DMS114 treated with DMSO at 0.1 percent for 48 hours (cell line): Measurements from ENCODE around the gene SAMSN1.

Source experiments
- DNase-seq: peaks from one replicate; lab custom pipeline; 2025; ENCODE audit not compliant: unreplicated experiment; lab: John Stamatoyannopoulos, UW

SAMSN1 gene

DNA sequence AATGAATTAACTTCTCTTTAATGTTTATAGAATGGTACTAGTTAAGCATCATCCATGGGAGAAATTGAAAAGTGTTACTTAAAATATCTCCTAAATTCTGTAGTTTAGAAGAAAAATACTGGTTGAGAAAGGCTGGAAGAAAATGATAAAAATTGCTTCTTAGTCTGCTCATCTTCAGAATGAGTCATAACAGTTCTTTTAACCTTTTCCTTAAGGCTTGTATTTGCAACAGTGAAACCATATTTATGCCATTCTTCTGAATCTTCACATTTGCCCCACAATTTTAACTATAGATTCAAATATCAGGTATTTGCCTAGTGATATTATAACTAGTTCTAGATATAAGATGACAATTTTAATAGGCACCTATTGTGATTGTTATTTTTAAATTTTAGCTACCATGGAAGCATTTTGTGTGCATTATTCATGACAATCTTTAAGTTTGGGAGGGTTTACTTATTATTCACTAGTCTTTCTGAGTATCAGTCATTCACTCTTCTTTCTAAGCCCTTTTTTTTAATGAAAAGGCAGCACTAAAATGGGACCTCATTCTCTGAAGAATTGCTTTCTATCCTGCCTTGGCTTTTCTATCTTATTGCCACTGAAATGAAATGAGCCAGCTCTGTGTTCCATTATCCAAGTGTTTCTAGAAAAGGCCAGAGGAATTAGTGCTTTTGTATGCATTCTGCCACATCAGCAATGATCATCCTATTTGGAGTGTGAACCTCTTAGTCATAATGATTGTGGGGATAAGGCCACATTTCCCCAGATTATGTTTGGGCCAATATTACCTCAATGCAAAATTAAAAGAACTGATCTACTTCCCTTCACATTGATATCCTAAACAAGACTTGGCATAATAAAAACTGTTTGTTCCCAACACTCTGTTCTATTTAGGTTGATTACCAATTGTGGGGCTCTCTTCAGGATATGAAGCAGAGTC, 58.4 kb downstream of the SAMSN1 start:
- DNase-seq, result no peak

DNA sequence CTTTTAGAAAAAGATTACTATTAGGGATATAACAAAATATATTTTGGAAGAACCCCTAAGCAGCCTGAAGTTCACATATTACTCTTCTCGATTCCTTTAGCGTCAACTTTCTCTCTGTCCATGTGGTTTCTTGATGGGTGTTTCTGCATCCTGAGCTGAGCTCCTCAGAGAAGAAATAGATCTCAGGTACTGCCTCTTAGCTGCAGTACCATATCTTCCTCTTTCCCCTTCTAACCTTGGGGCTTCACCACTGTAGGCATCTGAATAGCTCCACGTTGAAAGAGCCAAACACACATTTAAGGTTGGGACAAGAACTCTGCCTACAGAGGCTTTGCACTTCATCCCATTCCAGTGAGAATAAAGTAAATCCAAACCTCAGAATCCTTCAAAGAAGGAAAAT, 59.2 kb downstream of the SAMSN1 start:
- DNase-seq, result no peak

DNA sequence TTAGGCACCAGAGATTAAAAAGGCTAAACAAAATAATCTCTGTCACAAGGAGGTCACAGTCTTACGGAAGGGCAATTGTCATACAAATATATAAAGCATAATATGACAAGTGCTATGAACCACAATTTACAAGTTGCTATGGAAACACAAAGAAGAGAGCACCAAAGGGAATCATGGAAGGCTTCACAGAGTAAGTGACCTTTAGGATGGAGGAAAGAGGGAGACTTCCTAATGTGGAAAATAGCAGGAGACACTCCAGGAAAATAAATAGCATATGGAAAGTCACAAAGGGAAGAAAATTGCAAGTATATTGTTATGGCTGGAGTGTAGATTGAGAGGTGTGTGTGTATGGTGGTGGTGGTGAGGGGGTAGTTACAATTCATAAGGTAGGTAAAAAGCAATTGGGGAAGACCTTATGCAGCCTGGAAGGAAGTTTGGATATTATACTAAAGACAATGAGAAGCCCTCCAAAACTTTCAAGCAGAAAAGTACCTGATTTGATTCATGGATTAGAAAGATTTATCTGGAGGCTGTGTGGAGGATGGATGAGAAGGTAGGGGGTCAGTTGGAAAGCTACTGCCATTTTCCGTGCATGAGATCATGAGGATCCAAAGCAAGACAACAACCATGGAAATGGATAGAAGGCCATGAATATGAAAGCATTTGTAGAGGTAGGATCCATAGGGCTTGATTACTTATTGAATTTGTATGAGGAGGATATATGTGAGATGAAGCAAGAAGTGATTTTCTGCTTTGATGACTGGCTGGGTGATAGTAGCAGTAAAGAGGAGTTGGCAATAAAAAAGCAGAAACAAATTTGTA, 61.7 kb downstream of the SAMSN1 start:
- no peak for DNase-seq

DNA sequence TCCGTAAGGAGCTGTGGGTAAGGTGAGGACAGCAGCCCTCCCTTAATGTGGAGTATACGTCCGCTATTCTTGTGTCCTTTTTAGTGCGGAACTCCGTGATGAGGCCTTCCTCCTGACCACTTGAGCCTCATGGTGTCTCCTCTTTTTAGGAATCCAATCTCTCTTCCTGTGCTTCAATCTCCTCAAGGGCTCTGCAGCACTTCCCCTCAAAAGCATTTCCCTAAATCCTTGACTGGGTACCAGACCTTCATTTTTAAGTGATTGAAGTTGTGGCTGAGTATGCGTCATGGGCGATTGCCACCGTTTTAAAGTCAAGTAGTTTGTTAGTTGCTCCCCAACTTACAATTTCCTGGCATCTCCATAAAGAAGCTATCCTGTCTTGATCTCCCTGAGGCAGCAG, 62.8 kb downstream of the SAMSN1 start:
- no peak for DNase-seq

DNA sequence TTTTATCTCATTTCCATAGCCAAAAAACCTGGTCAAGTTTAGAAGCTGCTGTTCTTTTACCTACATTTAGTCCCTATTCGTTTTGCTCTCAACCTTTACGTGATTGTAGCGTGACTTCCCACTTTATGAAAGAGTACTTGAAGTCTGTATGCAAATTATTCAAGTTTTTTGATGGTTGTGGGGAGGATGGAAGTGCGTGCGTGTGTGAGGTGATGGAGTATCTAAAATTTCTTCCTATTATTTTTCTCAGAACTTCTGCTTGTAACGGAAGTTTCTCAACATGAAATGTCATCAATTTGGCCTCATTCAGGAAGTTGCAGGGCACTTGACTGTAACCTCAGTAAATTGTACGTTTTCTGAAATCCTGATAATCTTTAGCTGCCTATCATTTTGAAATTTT, 64.0 kb downstream of the SAMSN1 start:
- DNase-seq, result no peak

DNA sequence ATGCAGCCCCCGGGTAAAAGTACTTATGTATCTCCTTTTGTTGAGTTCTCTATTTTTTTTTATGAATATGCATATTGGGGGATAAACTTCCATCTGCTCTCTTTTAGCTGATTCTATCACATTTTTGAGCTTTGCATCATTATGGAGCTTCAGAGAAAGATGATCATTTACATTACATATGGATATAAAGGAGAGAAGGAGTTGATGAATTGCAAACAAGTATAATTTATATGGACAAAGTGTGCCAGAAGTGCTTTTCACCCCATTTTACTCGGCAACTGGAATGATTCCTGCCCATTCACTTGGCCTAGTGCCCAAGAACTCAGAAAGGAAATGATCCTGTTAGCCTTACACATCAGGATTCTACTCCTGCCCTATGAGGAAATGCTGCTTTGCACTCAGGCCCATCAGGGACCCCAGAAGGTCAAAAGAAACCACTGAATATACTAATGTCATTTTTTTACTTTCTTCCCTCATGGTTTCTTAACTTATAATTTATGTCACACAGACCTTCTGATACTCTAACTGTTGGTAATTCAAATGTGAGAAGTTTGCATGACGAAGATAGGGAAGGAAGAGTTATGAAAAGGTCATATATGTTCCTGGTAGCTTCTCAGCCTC, 65.6 kb downstream of the SAMSN1 start:
- DNase-seq, result no peak

DNA sequence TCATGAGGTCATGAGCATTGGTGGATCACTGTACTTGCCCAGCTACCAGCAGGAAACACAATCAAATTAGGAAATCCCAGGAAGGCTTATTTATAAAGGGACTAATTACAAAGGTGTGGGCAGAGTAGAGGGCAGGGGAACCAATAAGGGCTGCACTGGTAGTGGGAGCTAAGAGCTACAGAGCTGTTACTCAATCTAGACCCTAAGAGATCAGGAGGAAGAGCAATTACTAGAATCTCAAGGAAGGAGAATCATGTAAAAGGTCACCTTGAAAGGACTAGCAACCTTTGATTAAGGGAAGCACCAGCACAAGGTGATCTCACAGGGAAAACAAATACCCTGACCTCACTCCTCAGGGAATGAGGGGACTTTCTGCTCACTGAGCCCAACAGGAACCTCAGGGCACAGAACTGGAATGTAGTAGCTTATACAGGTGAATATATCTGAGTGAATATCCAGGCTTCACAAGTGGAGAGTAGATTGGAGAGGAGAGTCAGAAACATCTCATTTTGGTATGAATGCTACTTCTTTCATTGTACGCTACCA, 66.8 kb downstream of the SAMSN1 start:
- no peak for DNase-seq

DNA sequence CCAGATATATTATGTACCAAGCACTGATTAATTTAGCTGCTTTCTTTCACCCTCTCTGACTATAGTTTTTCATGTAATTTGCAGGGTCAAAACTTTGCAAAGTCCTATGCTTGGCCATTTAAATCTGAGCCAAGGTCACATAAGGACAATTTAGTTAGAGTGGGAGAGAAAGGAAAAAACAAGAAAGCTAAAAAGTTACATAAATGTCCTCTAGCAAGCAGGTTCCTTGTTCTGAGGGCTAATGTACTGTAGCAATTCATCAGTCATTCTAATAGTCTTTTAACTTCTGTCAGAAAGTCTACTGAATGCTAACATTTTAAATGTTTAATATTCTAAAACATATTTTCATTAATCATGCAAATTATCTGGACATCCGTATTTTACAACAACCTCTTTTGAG, 68.3 kb downstream of the SAMSN1 start:
- no peak for DNase-seq

DNA sequence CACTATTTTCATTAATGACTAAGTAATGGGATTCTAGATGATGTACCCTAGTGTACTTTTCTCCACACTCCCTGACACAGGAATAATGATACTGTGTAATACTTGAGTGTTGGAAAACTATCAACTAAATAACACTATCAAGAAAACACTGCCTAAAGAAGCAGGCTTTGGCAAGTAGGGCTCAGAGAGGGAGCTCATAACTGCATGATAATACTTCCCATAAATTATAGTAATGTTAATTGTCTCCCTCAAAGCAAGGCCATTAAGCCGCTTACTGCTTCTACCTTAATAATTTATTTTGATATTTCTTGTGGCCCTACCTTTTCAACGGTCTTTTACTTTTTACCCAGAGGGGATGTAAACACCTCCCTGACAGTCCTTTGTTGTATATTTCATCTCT, 69.0 kb downstream of the SAMSN1 start:
- no peak for DNase-seq

DNA sequence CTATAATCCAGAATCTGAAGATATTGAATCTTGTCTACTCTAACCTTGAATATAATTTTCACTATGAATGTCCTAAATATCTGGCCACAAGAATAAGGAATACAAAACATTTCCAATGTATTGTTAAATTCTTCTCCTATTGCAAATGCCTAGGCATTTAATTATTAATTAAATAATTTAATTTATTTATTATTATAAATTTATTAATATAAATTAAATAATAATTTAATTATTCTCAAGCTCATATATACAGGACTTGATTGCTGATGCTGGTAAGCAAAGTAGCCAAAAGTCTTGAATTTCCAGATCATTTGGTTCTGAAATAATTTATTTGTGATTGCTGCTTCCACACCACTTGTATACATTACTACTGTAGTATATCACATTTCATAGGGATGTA, 71.1 kb downstream of the SAMSN1 start:
- DNase-seq, result no peak

DNA sequence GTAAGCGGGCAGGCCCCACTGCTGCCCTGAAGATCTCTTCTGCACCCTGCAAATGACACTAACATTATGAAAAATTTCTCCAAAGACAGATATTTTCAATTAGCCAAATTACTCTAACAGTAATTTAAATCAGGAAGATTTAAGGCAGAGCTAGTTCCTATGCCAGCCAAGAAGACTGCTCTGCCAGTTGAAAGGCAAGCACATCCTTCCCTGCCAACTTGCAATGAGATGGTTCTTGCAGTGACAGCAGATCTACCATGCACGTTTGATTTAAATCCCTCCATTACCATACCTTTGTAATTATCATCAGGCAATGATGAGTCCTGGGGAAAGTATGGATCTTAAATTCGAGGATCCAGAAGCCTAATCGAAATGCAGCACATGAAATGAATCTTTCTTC, 76.5 kb downstream of the SAMSN1 start:
- DNase-seq, result no peak

DNA sequence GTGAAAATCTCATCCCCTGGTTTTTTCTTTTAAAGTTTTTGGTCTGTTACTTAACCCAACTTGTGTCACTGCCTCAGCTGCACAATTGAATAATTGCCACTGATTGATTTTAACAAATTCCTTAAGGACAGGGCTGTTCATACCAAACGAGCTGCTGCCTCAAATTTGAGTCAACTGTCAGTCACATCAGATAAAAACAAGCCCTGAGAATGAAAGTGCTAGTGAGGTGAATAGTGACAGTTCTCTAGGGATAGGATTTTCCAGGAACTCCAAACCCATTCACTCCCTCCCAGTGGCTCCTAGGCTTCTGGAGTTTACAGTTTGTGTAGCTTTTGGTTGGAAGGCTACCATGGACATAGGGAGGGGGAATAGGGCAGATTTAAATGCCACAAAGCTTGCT, 79.4 kb downstream of the SAMSN1 start:
- no peak for DNase-seq

DNA sequence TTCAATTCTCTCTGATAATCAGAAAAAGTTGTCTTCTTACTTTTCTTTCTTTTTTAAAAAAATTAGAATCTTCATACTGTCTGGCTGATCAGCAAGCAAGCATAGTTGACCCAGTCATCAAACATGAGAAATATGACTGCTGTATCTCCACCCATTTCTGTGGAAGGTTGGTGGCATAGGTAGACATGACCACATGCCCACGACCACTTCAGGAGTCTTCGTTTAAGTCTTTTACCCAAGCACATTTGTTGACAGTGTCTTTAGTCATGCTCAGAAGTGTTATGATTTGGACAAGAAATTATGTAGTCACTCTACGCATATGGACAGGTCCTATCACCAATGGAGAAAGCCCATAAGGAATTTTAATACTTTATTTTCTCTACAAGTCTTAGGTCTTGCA, 88.4 kb downstream of the SAMSN1 start:
- DNase-seq, result no peak

DNA sequence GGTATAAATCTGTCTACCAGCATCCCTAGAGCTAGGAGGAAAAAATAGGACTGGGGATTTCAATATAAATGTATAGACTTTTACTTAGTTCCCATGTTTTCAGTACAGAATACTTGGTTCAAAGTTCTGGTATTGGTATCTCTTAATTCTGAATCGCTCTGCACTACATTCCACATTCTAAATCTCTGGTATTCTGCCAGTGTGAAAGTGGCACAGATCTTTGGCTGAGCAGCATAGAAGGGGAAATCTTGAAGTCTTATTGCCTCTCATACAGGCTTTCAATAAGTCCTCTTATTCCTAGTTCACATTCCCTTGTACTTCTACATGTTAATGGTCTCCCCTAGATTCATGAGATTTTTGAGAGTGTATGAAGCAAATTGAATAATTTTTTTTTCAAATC, 89.2 kb downstream of the SAMSN1 start:
- DNase-seq, result no peak

DNA sequence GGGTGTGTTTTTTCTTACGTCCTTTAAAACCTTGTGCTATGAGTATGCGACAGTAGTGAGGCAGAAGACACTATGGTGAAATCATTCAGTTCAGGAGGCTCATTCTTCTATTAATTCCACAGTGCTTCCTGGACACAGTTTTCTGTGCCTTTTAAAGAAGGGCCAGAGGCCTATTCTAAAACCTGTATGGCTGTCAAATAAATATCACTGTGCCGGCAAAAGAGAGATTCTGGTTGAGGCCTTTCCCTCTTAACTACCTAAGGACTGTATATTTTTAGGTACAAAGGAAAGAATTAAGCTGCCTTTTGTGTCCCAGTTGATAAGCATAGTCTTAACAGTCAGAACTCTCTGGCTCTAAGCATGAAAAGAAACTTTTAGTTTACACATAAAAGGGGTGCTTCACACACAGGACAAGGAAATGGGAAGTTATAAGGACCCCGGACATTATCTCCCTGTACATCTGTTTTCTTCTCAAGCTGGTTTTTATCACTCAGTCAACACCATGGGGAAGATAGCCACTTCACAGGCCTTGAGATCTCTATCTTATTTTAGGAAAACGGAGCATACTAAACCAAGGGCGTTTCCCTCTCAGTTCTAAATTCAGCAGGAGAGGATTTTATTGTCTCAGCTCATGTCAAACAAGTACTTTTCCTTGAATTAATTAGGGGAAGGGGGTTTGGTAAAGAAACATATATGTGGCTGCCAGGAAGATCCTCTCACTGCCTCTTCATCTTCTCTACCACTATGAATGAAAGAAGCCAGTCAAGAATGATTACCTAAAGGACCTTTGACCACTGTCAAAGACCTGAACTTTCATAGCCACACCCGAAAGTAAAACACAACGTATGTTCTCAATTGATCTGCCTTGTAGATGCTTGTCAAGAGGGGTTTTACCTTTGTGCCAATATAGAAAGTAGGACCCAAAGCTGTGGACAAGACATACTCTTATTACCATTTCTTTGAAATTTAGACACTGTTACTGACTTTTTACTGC, 91.8 kb downstream of the SAMSN1 start:
- no peak for DNase-seq

DNA sequence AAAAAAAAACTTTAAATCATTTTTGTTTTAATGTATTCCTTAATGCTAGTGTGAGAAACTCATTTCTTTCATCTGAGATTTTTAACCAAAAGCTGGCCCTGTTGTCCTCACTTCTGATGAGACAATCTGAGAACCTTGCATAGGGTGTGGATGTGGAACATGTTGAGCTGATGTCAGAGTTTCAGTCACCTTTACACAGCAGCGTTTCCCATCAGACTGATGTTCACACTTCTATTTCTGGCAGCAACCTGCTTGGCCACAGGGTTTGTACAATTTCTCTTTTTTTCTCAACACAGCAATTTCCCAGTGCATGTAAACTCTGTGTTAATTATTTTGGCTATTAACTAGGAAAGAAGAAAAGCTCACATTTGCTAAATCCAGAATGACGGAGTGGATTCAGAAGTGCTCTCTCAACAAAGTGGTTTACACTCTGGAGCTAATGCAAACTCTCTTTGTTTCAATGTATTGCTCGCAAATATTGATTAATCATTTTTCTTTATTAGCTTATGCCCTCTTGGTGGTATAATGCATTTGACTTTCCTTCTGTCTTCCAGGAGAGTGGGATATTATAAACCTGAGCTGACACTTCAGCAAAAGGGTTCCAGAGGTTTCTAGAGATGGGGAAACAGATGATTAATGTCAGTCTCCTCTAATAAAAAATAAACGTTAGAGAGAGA, 92.6 kb downstream of the SAMSN1 start:
- DNase-seq, result no peak

DNA sequence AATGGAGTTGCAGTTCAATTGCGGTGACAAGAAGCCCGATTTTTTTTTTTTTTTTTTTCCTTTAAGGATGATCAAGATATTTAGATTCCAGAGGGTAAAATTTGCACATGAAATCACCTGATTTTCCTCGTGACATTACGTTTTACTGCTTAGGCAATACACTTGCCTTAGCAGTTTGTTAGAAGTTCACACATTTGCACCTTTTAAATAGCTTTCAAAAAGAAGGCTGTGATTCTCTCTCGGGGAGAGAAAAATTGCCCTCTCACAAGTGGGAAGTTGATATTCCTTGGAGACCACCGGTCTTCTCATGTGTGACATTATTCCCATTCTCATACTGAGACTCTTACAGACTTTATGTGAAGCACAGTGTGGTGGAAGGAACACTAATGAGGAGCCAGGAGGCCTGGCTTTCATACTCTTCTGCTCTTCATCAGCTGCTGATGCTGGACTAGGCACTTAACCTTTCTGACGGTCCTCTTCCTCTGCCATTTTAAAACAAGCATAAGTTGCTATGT, 93.3 kb downstream of the SAMSN1 start:
- no peak for DNase-seq

DNA sequence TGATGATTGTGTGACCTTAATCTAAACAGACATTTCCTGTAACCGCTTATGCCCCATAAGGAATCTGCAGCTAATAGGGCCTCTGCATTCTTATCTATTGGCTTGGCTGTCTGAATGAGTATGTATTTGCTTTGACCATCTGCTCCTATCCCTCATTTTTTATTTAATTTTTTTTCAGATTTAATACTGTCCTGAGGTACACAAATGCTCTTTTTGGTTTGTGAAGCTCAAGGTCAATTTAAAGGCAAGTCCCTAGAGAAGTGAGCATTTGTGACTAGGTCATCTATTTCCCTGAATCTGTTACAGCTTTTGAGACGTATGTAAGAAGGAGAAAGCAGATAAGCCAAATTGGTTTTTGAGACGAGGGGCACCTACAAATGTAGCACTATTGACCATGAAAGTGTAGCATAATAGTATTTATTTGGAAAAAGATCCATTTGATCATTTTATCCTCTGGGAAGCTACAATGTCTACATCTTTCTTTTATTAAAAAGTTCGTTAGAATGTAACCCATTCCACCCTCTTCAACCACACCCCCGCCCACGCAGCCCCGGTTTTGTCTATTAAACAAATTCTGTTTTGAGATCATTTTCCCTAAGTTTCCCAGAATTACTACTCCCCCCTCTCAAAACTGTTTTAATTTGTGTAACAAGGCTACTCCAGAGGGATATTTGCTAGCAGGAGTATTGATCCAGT, 93.9 kb downstream of the SAMSN1 start:
- DNase-seq, result no peak

DNA sequence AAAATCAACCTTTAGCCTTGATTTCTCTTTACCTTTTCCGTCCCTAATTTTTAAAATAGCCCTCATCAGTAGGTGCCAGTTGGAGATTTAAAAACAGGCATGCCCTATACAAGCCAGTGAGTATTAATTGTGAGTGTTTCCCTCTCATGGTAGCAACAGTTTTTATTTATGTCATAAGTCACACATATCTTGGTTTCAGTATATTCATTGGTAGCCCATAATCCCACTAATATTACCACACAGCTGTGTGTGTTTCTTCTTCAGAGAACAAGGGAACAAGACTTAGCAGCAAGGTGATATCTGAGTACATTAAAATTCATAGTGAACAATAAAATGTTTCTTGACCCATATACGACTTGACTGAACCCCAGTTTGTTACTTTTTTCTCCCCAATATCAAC, 94.6 kb downstream of the SAMSN1 start:
- DNase-seq, result no peak
